HEK293T (cell line): ENCODE results near the gene SHANK2.

Experiments
- CTCF ChIA-PET: fragments of 350-600 bp; formaldehyde crosslinking; extraction: SDS; loops from one replicate; lab custom pipeline; 2021; ENCODE audit warnings: antibody characterized with exemption, inconsistent platforms; lab: Yijun Ruan, JAX
- POLR2A ChIA-PET: fragments of 350-600 bp; formaldehyde crosslinking; extraction: SDS; loops from one replicate; lab custom pipeline; 2020; ENCODE audit warnings: antibody characterized with exemption, inconsistent platforms; lab: Yijun Ruan, JAX
- DNase-seq: peaks from one replicate; pipeline ENCODE4 v3.0.0; 2012; ENCODE audit warnings: mixed read lengths; ENCODE audit errors: extremely low spot score
- ARNT ChIP-seq: fragments of 450-650 bp; IDR thresholded peaks from 2 replicates; pipeline ENCODE4 v1.6.1; 2017; ENCODE audit warnings: mild to moderate bottlenecking
- BHLHE40 ChIP-seq: fragments of 450-650 bp; IDR thresholded peaks from 2 replicates; pipeline ENCODE4 v1.6.1; 2016; ENCODE audit warnings: mild to moderate bottlenecking, moderate library complexity, borderline replicate concordance
- CTBP1 ChIP-seq: fragments of 450-650 bp; IDR thresholded peaks from 2 replicates; pipeline ENCODE4 v1.6.1; 2016; ENCODE audit warnings: borderline replicate concordance
- ELF4 ChIP-seq: fragments of 450-650 bp; IDR thresholded peaks from 2 replicates; pipeline ENCODE4 v1.6.1; 2017; ENCODE audit warnings: antibody characterized with exemption
- FOXA1 ChIP-seq: fragments of 450-650 bp; IDR thresholded peaks from 2 replicates; pipeline ENCODE4 v1.6.1; 2016; ENCODE audit warnings: mild to moderate bottlenecking
- FOXK2 ChIP-seq: fragments of 450-650 bp; IDR thresholded peaks from 2 replicates; pipeline ENCODE4 v1.6.1; 2016; ENCODE audit warnings: mild to moderate bottlenecking
- FOXM1 ChIP-seq: fragments of 450-650 bp; IDR thresholded peaks from 2 replicates; pipeline ENCODE4 v1.6.1; 2017; ENCODE audit warnings: mild to moderate bottlenecking, borderline replicate concordance
- HDGF ChIP-seq: fragments of 450-650 bp; IDR thresholded peaks from 2 replicates; pipeline ENCODE4 v1.6.1; 2017; ENCODE audit warnings: antibody characterized with exemption, borderline replicate concordance
- L3MBTL2 ChIP-seq: fragments of 450-650 bp; conservative IDR thresholded peaks from 2 replicates; pipeline ENCODE4 v1.6.1; 2016; ENCODE audit warnings: mild to moderate bottlenecking
- LEF1 ChIP-seq: fragments of 450-650 bp; IDR thresholded peaks from 2 replicates; pipeline ENCODE4 v1.6.1; 2017; ENCODE audit warnings: mild to moderate bottlenecking, borderline replicate concordance
- NFRKB ChIP-seq: fragments of 450-650 bp; IDR thresholded peaks from 2 replicates; pipeline ENCODE4 v1.6.1; 2016; ENCODE audit warnings: mild to moderate bottlenecking, moderate library complexity
- PKNOX1 ChIP-seq: fragments of 450-650 bp; IDR thresholded peaks from 2 replicates; pipeline ENCODE4 v1.6.1; 2016
- SP1 ChIP-seq: fragments of 450-650 bp; IDR thresholded peaks from 2 replicates; pipeline ENCODE4 v1.6.1; 2017
- SUZ12 ChIP-seq: fragments of 450-650 bp; IDR thresholded peaks from 2 replicates; pipeline ENCODE4 v1.6.1; 2016; ENCODE audit warnings: mild to moderate bottlenecking
- TARDBP ChIP-seq: fragments of 450-650 bp; IDR thresholded peaks from 2 replicates; pipeline ENCODE4 v1.6.1; 2016
- ZNF384 ChIP-seq: fragments of 450-650 bp; IDR thresholded peaks from 2 replicates; pipeline ENCODE4 v1.6.1; 2016

SHANK2 gene

GRCh38 chr11:71212871-71213559 is 39.4 kb downstream of the SHANK2 start:
- ChIA-PET POLR2A (no interaction called here), CTCF (no interaction called here)
- no peak for DNase-seq
- no peak for TF ChIP-seq L3MBTL2
- TF ChIP-seq ELF4, result no peak
- TF ChIP-seq PKNOX1, result no peak
- TF ChIP-seq HDGF, result no peak
- TF ChIP-seq SP1, result no peak
- no peak for TF ChIP-seq ARNT
- no peak for TF ChIP-seq TARDBP
- TF ChIP-seq FOXA1, result no peak
- no peak for TF ChIP-seq CTBP1
- TF ChIP-seq FOXK2, result no peak
- TF ChIP-seq BHLHE40, result no peak
- no peak for TF ChIP-seq FOXM1
- TF ChIP-seq LEF1, result no peak
- no peak for TF ChIP-seq ZNF384
- TF ChIP-seq NFRKB, result no peak
- TF ChIP-seq SUZ12, result no peak

- no peak for DNase-seq
- POLR2A ChIA-PET, result no interaction called here
- CTCF ChIA-PET, result no interaction called here
- TF ChIP-seq CTBP1 (no peak), BHLHE40 (no peak), LEF1 (no peak), TARDBP (no peak), PKNOX1 (no peak), SUZ12 (no peak), FOXA1 (no peak), NFRKB (no peak), L3MBTL2 (no peak), SP1 (no peak), HDGF (no peak), FOXM1 (no peak), FOXK2 (no peak), ELF4 (no peak), ARNT (no peak), ZNF384 (no peak)
Measured at GRCh38 chr11:71211631-71212030, 40.7 kb downstream of the SHANK2 start.

- ChIA-PET CTCF (no interaction called here), POLR2A (no interaction called here)
- no peak for DNase-seq
Measured at GRCh38 chr11:71210861-71211260, 41.5 kb downstream of the SHANK2 start.

GRCh38 chr11:71209656-71210055 is 42.7 kb downstream of the SHANK2 start:
- DNase-seq, result no peak

More at GRCh38 chr11:71210861-71211260, 41.5 kb downstream of the SHANK2 start:
- TF ChIP-seq TARDBP, result no peak

GRCh38 chr11:71209181-71209580 is 43.2 kb downstream of the SHANK2 start:
- POLR2A ChIA-PET, result no interaction called here
- no peak for TF ChIP-seq NFRKB
- TF ChIP-seq CTBP1, result no peak
- TF ChIP-seq PKNOX1, result no peak
- no peak for TF ChIP-seq FOXA1
- TF ChIP-seq LEF1, result no peak
- no peak for TF ChIP-seq ARNT
- TF ChIP-seq SP1, result no peak
- no peak for TF ChIP-seq ZNF384
- no peak for TF ChIP-seq L3MBTL2
- CTCF ChIA-PET, result no interaction called here
- no peak for DNase-seq

More at GRCh38 chr11:71209656-71210055, 42.7 kb downstream of the SHANK2 start:
- ChIA-PET POLR2A (no interaction called here), CTCF (no interaction called here)
- no peak for TF ChIP-seq FOXA1
- no peak for TF ChIP-seq SUZ12
- TF ChIP-seq ARNT, result no peak
- no peak for TF ChIP-seq SP1
- TF ChIP-seq FOXK2, result no peak
- TF ChIP-seq FOXM1, result no peak
- no peak for TF ChIP-seq LEF1
- TF ChIP-seq BHLHE40, result no peak
- TF ChIP-seq PKNOX1, result no peak
- no peak for TF ChIP-seq CTBP1
- no peak for TF ChIP-seq ELF4
- no peak for TF ChIP-seq L3MBTL2
- no peak for TF ChIP-seq ZNF384
- TF ChIP-seq TARDBP, result no peak
- TF ChIP-seq HDGF, result no peak
- TF ChIP-seq NFRKB, result no peak

- ChIA-PET CTCF (no interaction called here), POLR2A (no interaction called here)
- TF ChIP-seq ELF4, result no peak
- DNase-seq, result no peak
Measured at GRCh38 chr11:71208011-71208774, 44.2 kb downstream of the SHANK2 start.
